ENCODE data around the gene EQTN. TPM values are rescaled to one million over a fixed set of nuclear protein-coding genes. Genes with fewer than 3 reads are reported as not detected.

EQTN gene
- total RNA-seq, 2 experiments from 2014 or later = not detected

- TF ChIP-seq CTCF (conservative IDR thresholded peaks at IDR 0.05; ENCODE audit: low read length) (no peak), EZH2phosphoT487 (IDR thresholded peaks at IDR 0.05; ENCODE audit: borderline replicate concordance, low read depth, low read length) (no peak)
- ChIA-PET CTCF (ENCODE audit: unreplicated experiment) (no interaction called here), POLR2A (no interaction called here)
- Histone ChIP-seq H3K9me2 (ENCODE audit: insufficient read depth, low read length) (no peaks in the 10 kb centered on the region), H3K4me2 (ENCODE audit: low read length) (no peak overlapping the region), H3K9me3 (ENCODE audit: low read length) (no peaks in the 10 kb centered on the region), H2AFZ (ENCODE audit: low read length) (no peak overlapping the region), H3K27ac (ENCODE audit: low read depth, low read length, poor library complexity, severe bottlenecking) (no peak overlapping the region), H4K20me1 (ENCODE audit: insufficient read depth, low read length) (no peaks in the 10 kb centered on the region), H3K36me3 (ENCODE audit: insufficient read depth, low read length) (no peaks in the 10 kb centered on the region), H3K4me3 (ENCODE audit: low read depth, low read length, poor library complexity, severe bottlenecking) (no peak overlapping the region), H3K79me2 (ENCODE audit: insufficient read depth, low read depth, low read length) (no peaks in the 10 kb centered on the region), H3K4me1 (ENCODE audit: insufficient read depth, low read length, poor library complexity, severe bottlenecking) (no peaks in the 10 kb centered on the region)
- BruUV-seq (replicated peaks) = no TSS peak
- DNase-seq (ENCODE audit: low spot score) = no peak
- intact Hi-C loops (cut with micrococcal nuclease; ENCODE audit: unreplicated experiment) = no loop called here
These were observed 44.1 kb upstream of the EQTN start for GRCh38 chr9:27340961-27341511.

GRCh38 chr9:27340285-27340674, 43.3 kb upstream of the EQTN start:
- H3K9me3 ChIP-seq (ENCODE audit: low read length) = no peaks in the 10 kb centered on the region
- H3K27ac ChIP-seq (ENCODE audit: low read depth, low read length, poor library complexity, severe bottlenecking) = no peak overlapping the region
- no peak overlapping the region for H3K4me3 ChIP-seq (ENCODE audit: low read depth, low read length, poor library complexity, severe bottlenecking)
- H3K9me2 ChIP-seq (ENCODE audit: insufficient read depth, low read length) = no peaks in the 10 kb centered on the region
- no peaks in the 10 kb centered on the region for H4K20me1 ChIP-seq (ENCODE audit: insufficient read depth, low read length)
- H3K4me1 ChIP-seq (ENCODE audit: insufficient read depth, low read length, poor library complexity, severe bottlenecking) = no peaks in the 10 kb centered on the region
- BruUV-seq (replicated peaks) = no TSS peak
- TF ChIP-seq EZH2phosphoT487 (IDR thresholded peaks at IDR 0.05; ENCODE audit: borderline replicate concordance, low read depth, low read length) (no peak), CTCF (conservative IDR thresholded peaks at IDR 0.05; ENCODE audit: low read length) (no peak)
- DNase-seq (ENCODE audit: low spot score) = no peak
- ChIA-PET CTCF (ENCODE audit: unreplicated experiment) (no interaction called here), POLR2A (no interaction called here)
- no peaks in the 10 kb centered on the region for H3K79me2 ChIP-seq (ENCODE audit: insufficient read depth, low read depth, low read length)
- no peaks in the 10 kb centered on the region for H3K36me3 ChIP-seq (ENCODE audit: insufficient read depth, low read length)
- H3K4me2 ChIP-seq (ENCODE audit: low read length) = no peak overlapping the region
- no peak overlapping the region for H2AFZ ChIP-seq (ENCODE audit: low read length)
- intact Hi-C loops (cut with micrococcal nuclease; ENCODE audit: unreplicated experiment) = no loop called here

- Histone ChIP-seq H3K79me2 (ENCODE audit: insufficient read depth, low read depth, low read length) (no peaks in the 10 kb centered on the region), H3K27ac (ENCODE audit: low read depth, low read length, poor library complexity, severe bottlenecking) (no peak overlapping the region), H4K20me1 (ENCODE audit: insufficient read depth, low read length) (no peaks in the 10 kb centered on the region), H3K9me2 (ENCODE audit: insufficient read depth, low read length) (no peaks in the 10 kb centered on the region), H3K4me2 (ENCODE audit: low read length) (no peak overlapping the region), H3K4me1 (ENCODE audit: insufficient read depth, low read length, poor library complexity, severe bottlenecking) (no peaks in the 10 kb centered on the region), H2AFZ (ENCODE audit: low read length) (no peak overlapping the region), H3K9me3 (ENCODE audit: low read length) (no peaks in the 10 kb centered on the region), H3K4me3 (ENCODE audit: low read depth, low read length, poor library complexity, severe bottlenecking) (no peak overlapping the region), H3K36me3 (ENCODE audit: insufficient read depth, low read length) (no peaks in the 10 kb centered on the region)
- intact Hi-C loops (cut with micrococcal nuclease; ENCODE audit: unreplicated experiment) = loop anchor here (10.0 kb wide), 3 partner anchors 85 to 385 kb away; no protein-coding TSS in a partner anchor
- ChIA-PET CTCF (ENCODE audit: unreplicated experiment) (no interaction called here), POLR2A (no interaction called here)
- no peak for DNase-seq (ENCODE audit: low spot score)
- BruUV-seq (replicated peaks) = no TSS peak
- TF ChIP-seq CTCF (conservative IDR thresholded peaks at IDR 0.05; ENCODE audit: low read length) (no peak), EZH2phosphoT487 (IDR thresholded peaks at IDR 0.05; ENCODE audit: borderline replicate concordance, low read depth, low read length) (no peak)
These were observed 42.8 kb upstream of the EQTN start for GRCh38 chr9:27339661-27340284.

Data from OCI-LY7 (cell line).